ENCODE measurements around the gene CAMKMT.

GRCh38 chr2:44616667-44617155 lies 255.0 kb downstream of the CAMKMT start:
- no peak for TF ChIP-seq EZH2 (IDR thresholded peaks at IDR 0.05; ENCODE audit: borderline replicate concordance, insufficient read depth, low read depth, low read length, poor library complexity, severe bottlenecking)
- TF ChIP-seq CTCF (IDR thresholded peaks at IDR 0.05) = no peak

All from B cell (primary cell).